ENCODE data around the gene EXOSC2. TPM values are rescaled to one million over a fixed set of nuclear protein-coding genes. Genes with fewer than 3 reads are reported as not detected.
A peak's percentile ranks its signal among the peaks of the same experiment; 100 is the strongest.

The EXOSC2 gene
- total and polyA plus RNA-seq, 8 donors, result 6.4 to 36.9 (median 14.3) TPM

DNA sequence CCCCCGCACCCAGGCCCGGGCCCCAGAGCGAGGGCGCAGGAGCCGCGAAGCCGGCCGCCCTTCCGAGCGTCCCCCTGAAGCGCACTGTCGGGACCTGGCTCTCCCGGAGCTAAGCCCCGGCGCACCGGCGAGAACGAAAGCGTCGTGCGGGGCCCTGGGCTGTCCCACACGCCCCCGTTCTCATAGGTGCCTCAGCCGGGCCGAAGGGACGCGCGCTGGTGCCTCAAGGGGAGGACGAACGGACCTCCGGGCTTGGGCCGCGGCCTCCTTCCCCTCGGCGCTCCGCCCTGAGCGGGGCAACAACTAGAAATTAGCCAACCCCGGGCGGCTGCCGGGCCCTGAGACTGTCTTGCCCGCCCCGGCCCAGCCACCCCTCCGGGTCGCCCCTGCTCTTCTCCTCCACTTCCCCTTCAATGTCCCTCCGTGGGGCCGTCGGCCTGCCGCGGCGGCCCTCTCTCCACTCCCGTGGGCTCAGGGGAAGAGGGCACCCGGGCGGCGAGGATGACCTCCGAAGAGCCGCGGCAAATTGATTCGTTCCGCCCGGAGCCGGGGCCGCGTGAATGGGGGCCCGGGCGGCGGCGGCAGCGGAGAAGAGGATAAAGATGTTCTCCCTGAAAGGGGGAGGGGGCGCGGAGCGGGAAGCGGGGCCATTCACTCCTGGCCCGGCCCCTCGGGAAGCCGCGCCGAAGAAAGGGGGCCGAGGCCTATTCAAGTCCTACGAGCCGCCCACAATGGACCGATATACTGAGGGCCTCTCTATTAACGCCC, 32.7 kb upstream of the EXOSC2 start:
- WGBS, 5 donors, result 1 to 5% (median 2%) methylated on average over 16 to 82 of the region's 82 CpGs
- Histone ChIP-seq H3K27ac (no peak overlapping the region), H3K27me3 (peaks cover 62 to 100% (median 100%) of the 10 kb centered on the region in 3 donors), H3K4me1 (peaks cover 51 to 67% (median 65%) of the 10 kb centered on the region in 4 donors), H3K9me3 (peaks cover 0 to 12% (median 2%) of the 10 kb centered on the region in 4 donors), H3K4me3 (peak overlapping the region; percentile 38 to 49 (median 45)), H3K36me3 (no peaks in the 10 kb centered on the region)
- DNase-seq, result no peak
- TF ChIP-seq, protein P1, sequence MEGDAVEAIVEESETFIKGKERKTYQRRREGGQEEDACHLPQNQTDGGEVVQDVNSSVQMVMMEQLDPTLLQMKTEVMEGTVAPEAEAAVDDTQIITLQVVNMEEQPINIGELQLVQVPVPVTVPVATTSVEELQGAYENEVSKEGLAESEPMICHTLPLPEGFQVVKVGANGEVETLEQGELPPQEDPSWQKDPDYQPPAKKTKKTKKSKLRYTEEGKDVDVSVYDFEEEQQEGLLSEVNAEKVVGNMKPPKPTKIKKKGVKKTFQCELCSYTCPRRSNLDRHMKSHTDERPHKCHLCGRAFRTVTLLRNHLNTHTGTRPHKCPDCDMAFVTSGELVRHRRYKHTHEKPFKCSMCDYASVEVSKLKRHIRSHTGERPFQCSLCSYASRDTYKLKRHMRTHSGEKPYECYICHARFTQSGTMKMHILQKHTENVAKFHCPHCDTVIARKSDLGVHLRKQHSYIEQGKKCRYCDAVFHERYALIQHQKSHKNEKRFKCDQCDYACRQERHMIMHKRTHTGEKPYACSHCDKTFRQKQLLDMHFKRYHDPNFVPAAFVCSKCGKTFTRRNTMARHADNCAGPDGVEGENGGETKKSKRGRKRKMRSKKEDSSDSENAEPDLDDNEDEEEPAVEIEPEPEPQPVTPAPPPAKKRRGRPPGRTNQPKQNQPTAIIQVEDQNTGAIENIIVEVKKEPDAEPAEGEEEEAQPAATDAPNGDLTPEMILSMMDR (IDR thresholded peaks at IDR 0.05), result no peak
- no peak for TF ChIP-seq POLR2AphosphoS5 (IDR thresholded peaks at IDR 0.05)
- TF ChIP-seq POLR2A (IDR thresholded peaks at IDR 0.05), result no peak
- no peak for TF ChIP-seq EP300 (IDR thresholded peaks at IDR 0.05)
- intact Hi-C loops (cut with DNase I; ENCODE audit: low total_unique reads), result no loop called here

GRCh38 chr9:130661451-130662098, 32.0 kb upstream of the EXOSC2 start:
- intact Hi-C loops (cut with DNase I; ENCODE audit: low total_unique reads), result no loop called here
- no peaks in the 10 kb centered on the region for H3K36me3 ChIP-seq
- peak overlapping the region; percentile 38 to 49 (median 45) for H3K4me3 ChIP-seq
- peaks cover 54 to 74% (median 72%) of the 10 kb centered on the region in 4 donors for H3K4me1 ChIP-seq
- peaks cover 0 to 12% (median 2%) of the 10 kb centered on the region in 4 donors for H3K9me3 ChIP-seq
- 1 to 6% (median 4%) methylated on average over 23 to 47 of the region's 47 CpGs for WGBS, 5 donors
- no peak overlapping the region for H3K27ac ChIP-seq
- TF ChIP-seq POLR2AphosphoS5 (IDR thresholded peaks at IDR 0.05) (no peak), EP300 (IDR thresholded peaks at IDR 0.05) (no peak), POLR2A (IDR thresholded peaks at IDR 0.05) (no peak)
- TF ChIP-seq, protein P1 (IDR thresholded peaks at IDR 0.05), result no peak
- no peak for DNase-seq
- peaks cover 65 to 100% (median 100%) of the 10 kb centered on the region in 3 donors for H3K27me3 ChIP-seq

DNA sequence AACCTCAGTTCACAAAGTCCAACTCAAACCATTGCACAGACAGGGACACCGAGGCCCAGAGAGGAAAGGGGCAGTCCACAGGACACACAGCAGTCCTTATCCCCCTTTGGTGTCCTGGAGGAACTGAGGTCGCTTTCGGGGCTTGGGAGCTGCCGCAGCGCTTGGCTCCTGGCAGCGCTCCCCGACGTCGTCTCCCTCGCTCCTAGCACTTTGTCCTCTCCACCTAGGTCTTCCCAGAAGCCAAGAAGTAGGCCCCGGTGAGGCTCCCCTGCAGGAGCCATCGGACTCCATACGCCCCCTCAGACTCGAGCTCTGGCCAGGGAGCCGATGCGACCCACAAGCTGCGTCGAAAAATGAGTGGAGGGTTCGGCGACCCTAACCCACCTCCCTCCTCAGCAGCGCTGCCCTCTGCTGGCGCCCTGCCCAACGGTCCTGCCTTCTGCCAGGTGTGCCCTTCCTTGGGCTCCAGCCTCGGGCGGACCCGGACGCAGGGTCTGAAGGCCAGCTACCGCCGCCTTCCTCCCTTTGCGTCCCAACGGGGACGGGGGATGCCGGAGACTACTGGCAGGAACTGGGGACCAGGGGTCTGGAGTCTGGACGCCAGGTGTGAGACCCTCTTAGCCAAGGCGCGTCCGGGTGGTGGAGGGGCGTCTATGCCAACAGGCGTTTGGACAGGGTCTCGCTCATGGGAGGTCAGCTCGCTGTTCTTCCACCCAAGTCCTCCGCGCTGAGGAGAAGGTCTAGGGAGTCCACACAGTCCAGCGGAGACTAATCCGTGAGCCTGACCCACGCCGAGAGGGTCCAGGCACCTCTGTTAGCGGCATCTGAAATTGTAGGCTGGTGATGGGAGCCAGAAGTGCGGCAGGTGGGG, 31.2 kb upstream of the EXOSC2 start:
- DNase-seq, result no peak
- peaks cover 70 to 100% (median 100%) of the 10 kb centered on the region in 3 donors for H3K27me3 ChIP-seq
- peaks cover 54 to 77% (median 74%) of the 10 kb centered on the region in 4 donors for H3K4me1 ChIP-seq
- peaks cover 0 to 12% (median 2%) of the 10 kb centered on the region in 4 donors for H3K9me3 ChIP-seq
- peak overlapping the region in 1 of 4 donors; percentile 38 for H3K4me3 ChIP-seq
- intact Hi-C loops (cut with DNase I; ENCODE audit: low total_unique reads), result no loop called here
- no peaks in the 10 kb centered on the region for H3K36me3 ChIP-seq
- TF ChIP-seq, protein P1 (IDR thresholded peaks at IDR 0.05), result no peak
- TF ChIP-seq EP300 (IDR thresholded peaks at IDR 0.05) (no peak), POLR2AphosphoS5 (IDR thresholded peaks at IDR 0.05) (no peak), POLR2A (IDR thresholded peaks at IDR 0.05) (no peak)
- no peak overlapping the region for H3K27ac ChIP-seq
- 4 to 8% (median 6%) methylated on average over 27 to 49 of the region's 49 CpGs for WGBS, 5 donors

- intact Hi-C loops (cut with DNase I; ENCODE audit: low total_unique reads), result no loop called here
- H3K27me3 ChIP-seq, result peaks cover 70 to 100% (median 100%) of the 10 kb centered on the region in 3 donors
- peaks cover 0 to 12% (median 2%) of the 10 kb centered on the region in 4 donors for H3K9me3 ChIP-seq
- DNase-seq, result no peak
- peak overlapping the region in 3 of 4 donors; percentile 8 to 38 (median 19) for H3K4me3 ChIP-seq
- H3K4me1 ChIP-seq, result peaks cover 54 to 77% (median 74%) of the 10 kb centered on the region in 4 donors
- 2 to 5% (median 4%) methylated on average over 15 of the region's 15 CpGs for WGBS, 5 donors
- TF ChIP-seq POLR2AphosphoS5 (IDR thresholded peaks at IDR 0.05) (no peak), EP300 (IDR thresholded peaks at IDR 0.05) (no peak), POLR2A (IDR thresholded peaks at IDR 0.05) (no peak)
- TF ChIP-seq, protein P1 (IDR thresholded peaks at IDR 0.05), result no peak
- H3K27ac ChIP-seq, result no peak overlapping the region
- H3K36me3 ChIP-seq, result no peaks in the 10 kb centered on the region
Measured at GRCh38 chr9:130662970-130663257, 30.7 kb upstream of the EXOSC2 start.
